Esophagus muscularis mucosa (tissue), 4 donors: ENCODE data around the gene SPPL2B. TPM values are rescaled to one million over a fixed set of nuclear protein-coding genes. Genes with fewer than 3 reads are reported as not detected.

Experiments used
- DNase-seq: peaks from one replicate; pipeline ENCODE4 v3.0.0-alpha.2; 2017; ENCODE audit errors: extremely low spot score
- H3K27ac ChIP-seq, 4 donors: fragments of 200-600 bp; sonication (generic); replicated peaks in 1 of 4; 1 replicate in 3 of 4; 2 replicates in 1 of 4; pipeline ENCODE4 v1.5.1; 2016 to 2019; ENCODE audit warnings: mild to moderate bottlenecking in 1 of 4
- H3K27me3 ChIP-seq, 4 donors: fragments of 200-600 bp; sonication (generic); one replicate each; pipeline versions ENCODE4 v1.5.1 to v1.6.0; 2016 to 2019
- H3K36me3 ChIP-seq, 4 donors: fragments of 200-600 bp; sonication (generic); one replicate each; pipeline ENCODE4 v1.5.1; 2016 to 2019
- H3K4me1 ChIP-seq, 4 donors: fragments of 200-600 bp; sonication (generic); one replicate each; pipeline ENCODE4 v1.5.1; 2016 to 2019
- H3K4me3 ChIP-seq, 4 donors: fragments of 200-600 bp; sonication (generic); 1 replicate in 2 of 4; 2 replicates in 2 of 4; pipeline ENCODE4 v1.5.1; 2016 to 2019; ENCODE audit warnings: mild to moderate bottlenecking in 4 of 4, moderate library complexity in 1 of 4
- H3K9me3 ChIP-seq, 4 donors: fragments of 200-600 bp; sonication (generic); 1 replicate in 3 of 4; 2 replicates in 1 of 4; pipeline ENCODE4 v1.5.1; 2016 to 2019
- EP300 ChIP-seq: sonication (generic); formaldehyde crosslinking; IDR thresholded peaks from one replicate; pipeline ENCODE4 v1.6.1; 2017; ENCODE audit warnings: antibody characterized with exemption
- POLR2A ChIP-seq: fragments of 450-650 bp; IDR thresholded peaks from one replicate; pipeline ENCODE4 v1.6.1; 2017; ENCODE audit warnings: antibody characterized with exemption, moderate library complexity, mild to moderate bottlenecking, low read depth
- POLR2AphosphoS5 ChIP-seq, 2 donors: sonication (generic); formaldehyde crosslinking; IDR thresholded peaks; one replicate each; pipeline ENCODE4 v1.6.1; 2017; ENCODE audit warnings: antibody characterized with exemption in 2 of 2
- WGBS: methylation state at CpG from one replicate; pipeline ENCODE4 v1.1.5; 2018; 5-methylcytosine and 5-hydroxymethylcytosine counted together
- intact Hi-C: fragments of 100-400 bp; cut with DNase I; formaldehyde crosslinking; loops from one replicate; pipeline ENCODE4 v1.15.1; 2023
- total RNA-seq, 4 donors: library from RNA; depleted of rRNA; stranded (reverse); fragments of >200 nt; gene quantifications; one replicate each; pipeline versions ENCODE4 v1.1.0 to v1.2.1, GENCODE V29; 2016
- TF ChIP-seq, protein P1 (sequence below), 3 experiments: fragments of 200-600 bp in 2 of 3; fragments of 450-650 bp in 1 of 3; sonication (generic) in 2 of 3; IDR thresholded peaks; one replicate each; pipeline ENCODE4 v1.5.1; 2017 to 2019; ENCODE audit warnings: antibody characterized with exemption in 3 of 3, mild to moderate bottlenecking in 2 of 3, moderate library complexity in 1 of 3

SPPL2B gene
- total RNA-seq, 4 donors from 2014 or later: 25.0 to 42.4 (median 29.9) TPM

DNA sequence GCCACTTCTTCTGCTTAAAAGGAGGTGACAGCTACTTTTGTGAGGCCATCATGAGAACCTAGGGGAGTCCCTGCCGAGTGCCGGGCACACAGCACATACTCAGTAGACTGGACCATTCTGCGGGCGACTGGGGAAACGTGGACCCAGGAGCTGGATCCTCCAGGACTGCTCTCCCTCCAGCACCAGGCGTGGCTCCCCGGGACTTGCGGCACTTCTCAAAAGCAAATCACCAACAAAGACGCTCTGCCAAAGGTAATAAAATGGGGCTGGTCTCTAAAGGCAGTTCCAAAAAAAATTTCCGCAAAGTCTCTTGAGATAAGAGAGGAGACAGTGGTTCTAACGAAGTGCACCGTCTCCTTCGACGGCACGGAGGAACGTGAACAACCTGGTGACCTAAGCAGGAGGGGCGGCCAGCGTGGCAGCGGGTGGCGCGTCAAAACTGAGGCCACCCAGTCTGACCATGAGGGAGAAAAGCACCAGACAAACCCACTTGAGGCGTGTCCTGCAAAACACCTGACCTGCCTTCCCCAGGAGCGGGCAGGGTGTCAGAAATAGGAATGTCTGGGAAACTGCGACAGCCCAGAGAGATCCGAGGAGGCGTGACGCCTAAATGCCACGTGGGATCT is 30.2 kb downstream of the SPPL2B start:
- 85% methylated on average over 23 of the region's 28 CpGs for WGBS
- no peaks in the 10 kb centered on the region for H3K9me3 ChIP-seq
- H3K36me3 ChIP-seq: peaks cover 0 to 16% (median 13%) of the 10 kb centered on the region in 4 donors
- intact Hi-C loops: no loop called here
- no peak overlapping the region for H3K27ac ChIP-seq
- TF ChIP-seq, protein P1, sequence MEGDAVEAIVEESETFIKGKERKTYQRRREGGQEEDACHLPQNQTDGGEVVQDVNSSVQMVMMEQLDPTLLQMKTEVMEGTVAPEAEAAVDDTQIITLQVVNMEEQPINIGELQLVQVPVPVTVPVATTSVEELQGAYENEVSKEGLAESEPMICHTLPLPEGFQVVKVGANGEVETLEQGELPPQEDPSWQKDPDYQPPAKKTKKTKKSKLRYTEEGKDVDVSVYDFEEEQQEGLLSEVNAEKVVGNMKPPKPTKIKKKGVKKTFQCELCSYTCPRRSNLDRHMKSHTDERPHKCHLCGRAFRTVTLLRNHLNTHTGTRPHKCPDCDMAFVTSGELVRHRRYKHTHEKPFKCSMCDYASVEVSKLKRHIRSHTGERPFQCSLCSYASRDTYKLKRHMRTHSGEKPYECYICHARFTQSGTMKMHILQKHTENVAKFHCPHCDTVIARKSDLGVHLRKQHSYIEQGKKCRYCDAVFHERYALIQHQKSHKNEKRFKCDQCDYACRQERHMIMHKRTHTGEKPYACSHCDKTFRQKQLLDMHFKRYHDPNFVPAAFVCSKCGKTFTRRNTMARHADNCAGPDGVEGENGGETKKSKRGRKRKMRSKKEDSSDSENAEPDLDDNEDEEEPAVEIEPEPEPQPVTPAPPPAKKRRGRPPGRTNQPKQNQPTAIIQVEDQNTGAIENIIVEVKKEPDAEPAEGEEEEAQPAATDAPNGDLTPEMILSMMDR (IDR thresholded peaks at IDR 0.05): no peak
- no peak for TF ChIP-seq POLR2AphosphoS5 (IDR thresholded peaks at IDR 0.05)
- no peak for TF ChIP-seq EP300
- TF ChIP-seq POLR2A: no peak
- no peak for DNase-seq
- H3K27me3 ChIP-seq: peaks cover 3 to 41% (median 23%) of the 10 kb centered on the region in 4 donors
- H3K4me3 ChIP-seq: no peak overlapping the region
- peaks cover 0 to 15% (median 6%) of the 10 kb centered on the region in 4 donors for H3K4me1 ChIP-seq

DNA sequence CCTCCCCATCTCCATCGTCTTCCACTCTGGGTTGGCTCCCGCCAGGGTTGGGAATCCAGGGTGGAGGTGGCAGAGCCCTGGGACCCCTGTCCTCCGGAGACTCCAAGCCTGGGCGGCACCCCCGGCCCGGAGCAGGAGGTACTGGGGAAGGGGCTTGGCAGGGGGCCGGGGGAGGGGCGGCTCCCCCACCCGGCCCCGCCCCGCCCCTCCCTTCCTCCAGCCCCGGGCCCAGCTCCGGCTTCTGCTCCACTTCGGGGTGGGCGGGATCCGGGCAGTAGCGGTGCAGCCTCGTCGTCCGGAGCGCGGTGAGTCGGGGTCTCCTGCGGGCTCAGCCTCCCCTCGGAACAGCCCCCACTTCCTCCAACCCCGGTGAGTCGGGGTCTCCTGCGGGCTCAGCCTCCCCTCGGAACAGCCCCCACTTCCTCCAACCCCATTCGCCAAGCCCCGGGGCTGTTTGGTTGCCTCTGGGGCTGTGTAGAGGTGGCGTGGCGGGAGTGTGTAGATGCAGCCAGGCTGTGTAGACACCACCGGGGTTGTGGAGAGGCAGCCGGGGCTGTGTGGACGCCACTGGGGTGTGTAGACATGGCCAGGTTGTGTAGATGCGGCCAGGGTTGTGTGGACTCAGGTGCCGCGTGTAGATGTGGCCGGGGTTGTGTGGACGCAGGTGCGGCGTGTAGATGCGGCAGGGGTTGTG is 31.7 kb downstream of the SPPL2B start, which contains the start of gene TMPRSS9:
Gene TMPRSS9, plus strand, starts transcription at position 274 of the 694 bp plus-strand sequence. CDS start 29,521 bp downstream, outside the sequence.
- H3K9me3 ChIP-seq: no peaks in the 10 kb centered on the region
- intact Hi-C loops: no loop called here
- TF ChIP-seq EP300: no peak
- TF ChIP-seq, protein P1 (IDR thresholded peaks at IDR 0.05): no peak
- no peak for TF ChIP-seq POLR2A
- TF ChIP-seq POLR2AphosphoS5 (IDR thresholded peaks at IDR 0.05): no peak
- H3K27me3 ChIP-seq: peaks cover 3 to 55% (median 24%) of the 10 kb centered on the region in 4 donors
- no peak for DNase-seq
- H3K36me3 ChIP-seq: peaks cover 0 to 1% (median under 1%) of the 10 kb centered on the region in 4 donors
- 43% methylated on average over 18 of the region's 44 CpGs for WGBS
- no peak within 1 kb of the TSS for H3K27ac ChIP-seq
- no peak within 1 kb of the TSS for H3K4me3 ChIP-seq
- peaks cover 0 to 15% (median 6%) of the 10 kb centered on the region in 4 donors for H3K4me1 ChIP-seq

DNA sequence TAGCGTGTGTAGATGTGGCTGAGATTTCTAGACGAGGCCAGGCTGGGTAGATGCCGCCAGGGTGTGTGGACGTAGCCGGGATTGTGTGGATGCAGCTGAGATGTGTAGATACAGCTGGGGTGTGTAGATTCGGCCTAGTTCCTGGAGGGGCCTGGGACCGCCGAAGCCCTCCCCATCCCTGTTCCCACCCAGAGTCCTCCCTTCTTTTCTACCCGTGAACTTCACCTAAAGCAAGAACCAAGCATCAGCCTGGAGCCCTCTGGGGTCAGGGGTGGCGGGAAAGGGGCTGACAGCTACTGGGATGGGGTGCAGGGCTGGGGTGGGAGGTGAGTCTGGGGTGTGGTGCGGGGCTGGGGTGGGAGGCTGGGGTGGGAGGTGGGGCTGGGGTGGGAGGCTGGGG is 32.3 kb downstream of the SPPL2B start:
- H3K4me3 ChIP-seq: no peak overlapping the region
- no peaks in the 10 kb centered on the region for H3K9me3 ChIP-seq
- no peaks in the 10 kb centered on the region for H3K36me3 ChIP-seq
- intact Hi-C loops: no loop called here
- peaks cover 3 to 62% (median 24%) of the 10 kb centered on the region in 4 donors for H3K27me3 ChIP-seq
- WGBS: 43% methylated on average over 9 of the region's 11 CpGs
- TF ChIP-seq, protein P1 (IDR thresholded peaks at IDR 0.05): no peak
- no peak for TF ChIP-seq EP300
- H3K4me1 ChIP-seq: peaks cover 0 to 15% (median 6%) of the 10 kb centered on the region in 4 donors
- H3K27ac ChIP-seq: no peak overlapping the region
- no peak for DNase-seq

DNA sequence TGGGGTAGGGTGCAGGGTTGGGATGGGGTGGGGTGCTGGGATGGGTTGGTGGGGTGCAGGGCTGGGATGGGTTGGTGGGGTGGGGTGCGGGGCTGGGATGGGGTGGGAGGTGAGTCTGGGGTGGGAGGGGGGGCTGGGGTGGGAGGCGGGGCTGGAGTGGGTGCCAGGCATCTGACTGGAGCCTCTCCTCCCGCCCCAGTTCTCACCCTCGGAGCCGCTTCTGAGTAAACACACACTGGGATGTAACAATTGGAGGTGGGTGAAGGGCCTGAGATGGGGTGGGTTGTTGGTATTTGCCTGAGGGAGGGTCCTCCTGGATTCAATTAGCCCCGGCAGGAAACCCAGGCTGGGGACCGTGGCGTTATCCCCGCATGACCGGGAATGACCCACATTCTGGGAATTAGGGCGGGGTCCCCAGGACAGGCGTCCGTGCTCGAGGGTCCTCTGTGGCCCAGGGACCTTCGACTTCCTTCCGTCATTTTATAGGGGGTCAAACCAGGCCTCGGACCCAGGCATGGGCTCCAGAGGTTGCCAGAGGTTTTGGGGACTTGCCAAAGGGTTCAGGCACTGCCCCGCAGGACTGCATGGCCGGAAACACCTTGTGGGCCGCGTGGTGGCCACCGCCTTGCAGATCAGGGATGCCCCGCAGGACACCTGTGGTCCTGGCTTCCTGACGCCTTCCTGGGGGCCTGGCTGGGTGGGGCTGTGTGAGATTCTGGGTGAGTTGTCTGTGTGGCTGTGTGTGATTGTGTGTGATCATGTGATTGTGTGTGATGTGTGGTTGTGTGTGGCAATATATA is 33.0 kb downstream of the SPPL2B start:
- no peak for DNase-seq
- no peaks in the 10 kb centered on the region for H3K36me3 ChIP-seq
- peaks cover 0 to 15% (median 6%) of the 10 kb centered on the region in 4 donors for H3K4me1 ChIP-seq
- WGBS: 14% methylated on average over 4 of the region's 24 CpGs
- H3K27ac ChIP-seq: no peak overlapping the region
- intact Hi-C loops: no loop called here
- H3K4me3 ChIP-seq: no peak overlapping the region
- no peaks in the 10 kb centered on the region for H3K9me3 ChIP-seq
- no peak for TF ChIP-seq EP300
- no peak for TF ChIP-seq POLR2AphosphoS5 (IDR thresholded peaks at IDR 0.05)
- TF ChIP-seq, protein P1 (IDR thresholded peaks at IDR 0.05): no peak
- TF ChIP-seq POLR2A: no peak
- H3K27me3 ChIP-seq: peaks cover 3 to 65% (median 24%) of the 10 kb centered on the region in 4 donors
